GM19023 (cell line): ENCODE results near the gene IFNL3.
"Not testable (repeated sequence)": the region's sequence is repeated elsewhere in the genome, so short reads cannot be mapped to it uniquely, and the experiment has no call there.

ENCODE experiments used
- ATAC-seq: cut with Tn5 transposase; IDR thresholded peaks from one replicate; pipeline ENCODE4 v1.9.1; 2021; ENCODE audit warnings: mild to moderate bottlenecking, moderate library complexity; ENCODE audit not compliant: unreplicated experiment

The IFNL3 gene

DNA sequence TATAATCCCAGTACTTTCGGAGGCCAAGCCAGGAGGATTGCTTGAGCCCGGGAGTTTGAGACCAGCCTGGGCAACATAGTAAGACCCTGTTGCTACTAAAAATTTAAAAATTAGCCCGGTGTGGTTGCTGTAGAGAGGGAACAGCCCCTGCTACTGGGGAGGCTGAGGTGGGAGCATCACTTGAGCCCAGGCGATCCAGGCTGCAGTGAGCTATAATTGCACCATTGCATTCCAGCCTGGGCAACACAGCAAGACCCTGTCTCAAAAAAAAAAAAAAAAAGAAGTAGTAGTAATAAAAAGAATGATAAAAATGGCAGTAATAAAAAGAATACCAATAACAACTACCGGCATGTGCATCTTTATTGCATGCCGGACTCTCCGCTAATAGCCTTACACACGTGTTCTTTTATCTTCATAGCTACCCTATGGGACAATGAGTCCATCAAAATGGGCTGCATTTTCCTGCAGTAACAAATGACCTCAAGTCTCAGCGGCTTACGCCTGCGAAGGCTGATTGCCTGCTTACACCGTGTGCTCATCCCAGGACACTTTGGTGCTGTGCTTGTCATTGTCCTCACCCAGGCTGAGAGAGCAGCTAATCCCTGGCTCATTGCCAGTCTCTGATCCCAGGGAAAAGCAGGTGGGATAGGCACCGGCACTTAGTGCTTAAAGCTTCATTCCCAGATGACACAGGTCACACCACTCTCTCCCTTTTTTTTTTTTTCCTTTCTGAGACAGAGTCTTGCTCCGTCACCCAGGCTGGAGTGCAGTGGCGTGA, 26.4 kb downstream of the IFNL3 start:
- no peak for ATAC-seq

DNA sequence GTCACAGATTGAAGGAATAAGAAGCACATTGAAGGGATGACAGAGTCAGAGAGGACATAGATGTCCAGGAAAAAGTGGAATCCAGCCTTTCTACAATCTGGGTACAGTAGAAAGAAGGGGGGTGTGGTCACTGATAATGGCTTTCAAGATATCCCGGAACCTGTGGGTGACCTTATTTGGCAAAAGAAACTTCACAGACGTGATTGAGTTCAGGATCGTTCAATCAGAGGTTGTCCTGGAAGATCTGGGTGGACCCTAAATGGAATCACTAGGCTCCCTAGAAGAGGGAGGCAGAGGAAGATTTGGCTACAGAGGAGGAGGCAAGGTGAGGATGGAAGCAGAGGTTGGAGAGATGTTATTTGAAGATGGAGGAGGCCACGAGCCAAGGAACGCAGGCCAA, 27.7 kb downstream of the IFNL3 start:
- ATAC-seq = no peak

DNA sequence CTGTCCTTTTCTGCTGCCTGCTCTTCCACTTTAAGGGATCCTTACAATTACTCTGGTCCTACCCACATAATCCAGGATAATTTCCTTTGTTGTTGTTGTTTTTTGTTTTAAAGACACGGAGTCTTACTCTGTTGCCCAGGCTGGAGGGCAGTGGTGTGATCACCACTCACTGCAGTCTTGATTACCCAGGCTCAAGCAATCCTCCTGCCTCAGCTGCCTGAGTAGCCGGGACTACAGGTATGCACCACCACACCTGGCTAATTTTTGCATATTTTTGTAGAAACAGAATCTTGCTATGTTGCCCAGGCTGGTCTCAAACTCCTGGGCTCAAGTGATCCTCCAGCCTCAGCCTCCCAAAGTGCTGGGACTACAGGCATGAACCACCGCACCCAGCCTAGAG, 29.5 kb downstream of the IFNL3 start:
- ATAC-seq = not testable (repeated sequence)

GRCh38 chr19:39212375-39212742, 32.4 kb downstream of the IFNL3 start:
- no peak for ATAC-seq

GRCh38 chr19:39211731-39212374, 33.0 kb downstream of the IFNL3 start:
- ATAC-seq = no peak

GRCh38 chr19:39209196-39209595, 35.6 kb downstream of the IFNL3 start:
- no peak for ATAC-seq

DNA sequence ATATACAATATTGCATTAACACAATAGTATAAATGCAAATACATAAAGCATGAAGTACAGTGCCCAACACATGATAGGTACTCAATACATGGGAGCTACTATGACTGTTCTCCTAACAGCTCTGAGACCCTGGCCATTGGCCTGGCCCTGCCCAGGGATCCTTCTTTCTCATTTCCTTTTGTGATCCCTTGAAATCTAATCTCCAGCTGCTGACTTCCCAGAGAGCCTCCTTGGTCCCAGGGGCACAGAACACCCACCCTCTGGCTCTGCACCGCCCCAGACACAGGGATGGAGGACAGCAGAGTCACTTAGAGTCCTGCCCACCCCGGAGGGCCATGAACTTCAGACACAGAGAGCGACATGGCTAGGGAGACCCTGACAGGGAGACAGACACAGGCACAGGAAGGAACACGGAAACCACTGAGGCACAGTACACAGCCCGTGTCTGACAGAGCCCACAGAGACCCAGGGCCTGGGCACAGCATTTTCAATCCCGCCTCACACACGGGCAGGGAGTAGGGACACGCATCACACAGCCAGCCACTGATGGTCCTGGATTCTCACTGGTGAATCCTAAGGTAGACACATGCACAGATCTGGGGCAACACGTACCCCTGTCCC, 36.5 kb downstream of the IFNL3 start:
- ATAC-seq = no peak

DNA sequence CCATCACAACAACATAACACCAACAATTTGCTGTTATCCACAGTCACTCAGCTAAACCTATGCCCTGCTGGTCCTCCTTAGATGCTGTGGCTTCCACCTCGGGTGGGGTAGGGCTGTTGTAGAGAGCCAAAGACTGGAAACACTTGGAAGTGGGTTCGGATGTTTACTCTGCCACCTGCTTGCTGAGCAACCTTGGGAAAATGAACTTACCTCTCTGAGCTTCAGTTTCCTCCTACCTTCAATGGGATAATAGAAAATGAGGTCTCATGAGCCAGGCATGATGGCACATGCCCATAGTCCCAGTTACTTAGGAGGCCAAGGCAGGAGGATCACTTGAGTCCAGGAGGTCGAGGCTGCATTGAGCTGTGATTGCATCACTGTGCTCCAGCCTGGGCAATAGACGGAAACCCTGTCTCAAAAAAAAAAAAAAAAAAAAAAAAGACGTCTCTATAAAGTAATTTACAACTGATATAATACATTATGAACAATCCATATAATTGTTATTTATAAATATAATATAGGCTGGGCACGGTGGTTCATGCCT, 37.4 kb downstream of the IFNL3 start:
- ATAC-seq = no peak

- no peak for ATAC-seq
Measured at GRCh38 chr19:39206122-39206521, 38.7 kb downstream of the IFNL3 start.

GRCh38 chr19:39205449-39205764, 39.4 kb downstream of the IFNL3 start:
- no peak for ATAC-seq

DNA sequence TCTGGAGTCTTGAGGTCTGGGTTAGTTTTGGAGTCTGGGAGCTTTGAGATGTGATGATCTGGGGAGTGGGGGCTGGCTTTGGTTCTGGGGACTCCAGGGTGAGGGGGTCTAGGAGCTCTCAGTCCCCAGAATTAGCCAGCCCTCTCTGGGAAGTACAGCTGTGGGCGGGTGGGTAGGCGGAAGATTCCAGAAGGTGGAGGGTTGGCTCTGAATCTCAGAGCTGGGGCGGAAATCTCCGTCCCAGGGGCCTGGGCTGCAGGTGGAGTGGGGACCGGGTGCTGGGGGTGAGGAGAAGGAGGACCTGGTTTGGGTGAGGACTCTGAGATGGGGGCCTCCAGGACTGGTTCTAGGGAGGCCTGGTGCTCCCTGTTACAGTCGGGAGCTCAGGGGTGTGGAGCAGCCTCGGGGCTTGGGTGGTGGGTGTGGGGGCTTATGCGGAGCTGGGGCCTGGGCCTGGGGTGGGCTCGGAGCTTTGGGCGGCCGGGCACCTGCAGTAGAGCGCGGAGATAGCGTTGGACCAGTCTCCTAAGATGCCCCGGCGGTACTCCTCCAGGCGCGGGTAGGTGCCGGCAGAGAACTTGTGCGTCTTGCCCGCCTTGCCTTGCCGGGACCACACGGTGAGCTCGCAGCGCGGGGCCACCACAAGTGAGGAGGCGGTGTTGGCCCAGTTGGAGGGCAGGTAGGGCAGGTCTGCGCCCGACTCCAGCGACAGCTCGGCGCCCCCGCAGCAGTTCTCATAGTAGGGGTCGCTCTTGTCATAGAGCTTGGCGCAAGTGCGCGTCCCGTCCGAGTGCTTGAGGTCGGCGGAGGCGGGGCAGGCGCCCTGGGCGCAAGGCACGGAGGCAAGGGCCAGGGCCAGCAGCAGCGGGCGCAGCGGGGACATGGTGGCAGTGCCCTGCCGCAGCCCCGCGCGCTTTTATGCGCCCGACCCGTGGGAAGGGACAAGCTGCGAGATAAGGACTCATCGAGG, 41.1 kb downstream of the IFNL3 start, which contains the start of gene SYCN:
SYCN (minus strand) TSS at position 892 of the 970 bp plus-strand sequence; CDS start at position 883, 9 bp downstream.
- ATAC-seq = no peak

GRCh38 chr19:39202998-39203355, 41.8 kb downstream of the IFNL3 start:
- no peak for ATAC-seq

DNA sequence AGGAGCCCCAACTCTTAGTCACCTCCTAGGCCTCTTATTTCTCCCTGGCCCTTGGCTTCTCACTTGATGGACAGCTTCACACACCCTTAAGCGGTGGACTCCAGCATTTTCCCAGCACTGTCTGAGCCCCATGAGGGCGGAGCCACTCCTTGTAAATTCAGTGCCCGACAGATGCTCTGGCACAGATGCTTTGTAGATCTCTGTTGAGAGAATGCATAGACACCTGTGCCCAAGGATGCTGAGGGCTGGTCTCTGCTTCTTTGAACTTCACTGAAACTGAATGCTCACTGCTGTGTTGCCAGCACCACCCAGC, 44.0 kb downstream of the IFNL3 start:
- no peak for ATAC-seq

- ATAC-seq = no peak
Measured at GRCh38 chr19:39200066-39200802, 44.6 kb downstream of the IFNL3 start.

GRCh38 chr19:39199025-39199424, 45.8 kb downstream of the IFNL3 start:
- no peak for ATAC-seq

DNA sequence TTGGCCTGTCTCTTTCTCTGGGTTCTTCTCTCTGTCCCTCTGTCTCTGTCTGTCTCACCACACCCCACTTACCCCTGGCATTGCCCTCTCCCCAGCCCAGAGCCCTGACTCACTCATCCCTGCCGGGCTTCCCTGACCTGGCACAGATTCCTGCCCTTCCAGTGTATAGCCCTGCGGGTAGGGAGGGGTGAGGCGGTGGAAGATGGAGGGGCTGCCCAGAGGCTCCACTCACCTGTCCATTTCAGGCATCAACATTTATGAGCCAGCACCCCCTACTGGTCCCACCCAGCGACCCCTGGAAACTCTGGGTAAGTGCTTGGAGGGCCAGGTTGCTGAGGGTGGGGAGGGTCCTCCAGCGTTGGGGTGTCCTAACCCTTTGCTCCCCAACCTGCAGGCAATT, 47.0 kb downstream of the IFNL3 start:
- no peak for ATAC-seq

GRCh38 chr19:39196860-39197562, 47.8 kb downstream of the IFNL3 start, which contains the start of gene NCCRP1:
NCCRP1 (plus strand) TSS chr19:39196964; CDS start chr19:39196983, 19 bp downstream.
- no peak for ATAC-seq

DNA sequence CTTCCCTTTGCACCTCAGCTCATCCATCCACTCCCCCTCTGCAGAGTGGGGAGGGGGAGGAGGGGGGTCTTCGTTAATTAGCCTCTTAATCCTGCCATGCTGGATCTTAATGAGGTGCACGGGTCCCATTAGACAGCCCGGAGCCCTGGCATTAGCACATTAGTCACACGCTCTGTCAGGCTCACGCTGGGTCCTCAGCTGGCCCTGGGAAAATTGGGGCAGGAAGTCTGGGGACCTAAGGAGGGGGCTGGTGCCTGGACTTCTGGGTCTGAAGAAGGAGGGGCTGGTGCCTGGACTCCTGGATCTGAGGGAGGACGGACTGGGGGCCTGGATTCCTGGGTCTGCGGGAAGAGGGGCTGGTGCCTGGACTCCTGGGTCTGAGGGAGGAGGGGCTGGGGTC, 48.5 kb downstream of the IFNL3 start:
- ATAC-seq = no peak

GRCh38 chr19:39195755-39196154, 49.1 kb downstream of the IFNL3 start:
- ATAC-seq = no peak
